ENCODE measurements around the gene KRT73.

DNA sequence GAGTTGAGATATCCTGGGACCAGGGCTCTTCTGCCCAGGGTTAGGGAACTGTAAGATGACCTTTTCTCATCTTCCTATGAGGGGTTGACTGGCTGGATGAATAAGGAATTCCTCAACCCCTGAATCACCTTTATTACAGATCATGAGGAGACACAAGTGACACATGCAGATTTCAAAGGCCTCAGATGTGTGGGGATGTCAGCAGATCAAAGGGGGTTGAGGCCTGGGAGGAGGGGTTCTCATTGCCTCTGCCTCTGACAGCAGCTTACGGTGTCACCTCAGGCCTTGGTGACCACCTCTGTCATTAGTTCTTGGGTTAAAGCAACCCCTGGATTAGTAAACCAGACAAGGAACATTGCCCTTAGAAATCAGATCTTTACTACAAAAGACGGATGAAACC, 15.0 kb downstream of the KRT73 start:
- TF ChIP-seq FOXK1 (CRISPR knock-in tag; IDR thresholded peaks at IDR 0.05) = no peak
- TF ChIP-seq, protein P1, sequence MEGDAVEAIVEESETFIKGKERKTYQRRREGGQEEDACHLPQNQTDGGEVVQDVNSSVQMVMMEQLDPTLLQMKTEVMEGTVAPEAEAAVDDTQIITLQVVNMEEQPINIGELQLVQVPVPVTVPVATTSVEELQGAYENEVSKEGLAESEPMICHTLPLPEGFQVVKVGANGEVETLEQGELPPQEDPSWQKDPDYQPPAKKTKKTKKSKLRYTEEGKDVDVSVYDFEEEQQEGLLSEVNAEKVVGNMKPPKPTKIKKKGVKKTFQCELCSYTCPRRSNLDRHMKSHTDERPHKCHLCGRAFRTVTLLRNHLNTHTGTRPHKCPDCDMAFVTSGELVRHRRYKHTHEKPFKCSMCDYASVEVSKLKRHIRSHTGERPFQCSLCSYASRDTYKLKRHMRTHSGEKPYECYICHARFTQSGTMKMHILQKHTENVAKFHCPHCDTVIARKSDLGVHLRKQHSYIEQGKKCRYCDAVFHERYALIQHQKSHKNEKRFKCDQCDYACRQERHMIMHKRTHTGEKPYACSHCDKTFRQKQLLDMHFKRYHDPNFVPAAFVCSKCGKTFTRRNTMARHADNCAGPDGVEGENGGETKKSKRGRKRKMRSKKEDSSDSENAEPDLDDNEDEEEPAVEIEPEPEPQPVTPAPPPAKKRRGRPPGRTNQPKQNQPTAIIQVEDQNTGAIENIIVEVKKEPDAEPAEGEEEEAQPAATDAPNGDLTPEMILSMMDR (IDR thresholded peaks at IDR 0.05) = no peak
- TF ChIP-seq, protein P2, sequence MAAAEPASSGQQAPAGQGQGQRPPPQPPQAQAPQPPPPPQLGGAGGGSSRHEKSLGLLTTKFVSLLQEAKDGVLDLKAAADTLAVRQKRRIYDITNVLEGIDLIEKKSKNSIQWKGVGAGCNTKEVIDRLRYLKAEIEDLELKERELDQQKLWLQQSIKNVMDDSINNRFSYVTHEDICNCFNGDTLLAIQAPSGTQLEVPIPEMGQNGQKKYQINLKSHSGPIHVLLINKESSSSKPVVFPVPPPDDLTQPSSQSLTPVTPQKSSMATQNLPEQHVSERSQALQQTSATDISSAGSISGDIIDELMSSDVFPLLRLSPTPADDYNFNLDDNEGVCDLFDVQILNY (CRISPR knock-in tag; IDR thresholded peaks at IDR 0.05) = no peak
- TF ChIP-seq, protein P3, sequence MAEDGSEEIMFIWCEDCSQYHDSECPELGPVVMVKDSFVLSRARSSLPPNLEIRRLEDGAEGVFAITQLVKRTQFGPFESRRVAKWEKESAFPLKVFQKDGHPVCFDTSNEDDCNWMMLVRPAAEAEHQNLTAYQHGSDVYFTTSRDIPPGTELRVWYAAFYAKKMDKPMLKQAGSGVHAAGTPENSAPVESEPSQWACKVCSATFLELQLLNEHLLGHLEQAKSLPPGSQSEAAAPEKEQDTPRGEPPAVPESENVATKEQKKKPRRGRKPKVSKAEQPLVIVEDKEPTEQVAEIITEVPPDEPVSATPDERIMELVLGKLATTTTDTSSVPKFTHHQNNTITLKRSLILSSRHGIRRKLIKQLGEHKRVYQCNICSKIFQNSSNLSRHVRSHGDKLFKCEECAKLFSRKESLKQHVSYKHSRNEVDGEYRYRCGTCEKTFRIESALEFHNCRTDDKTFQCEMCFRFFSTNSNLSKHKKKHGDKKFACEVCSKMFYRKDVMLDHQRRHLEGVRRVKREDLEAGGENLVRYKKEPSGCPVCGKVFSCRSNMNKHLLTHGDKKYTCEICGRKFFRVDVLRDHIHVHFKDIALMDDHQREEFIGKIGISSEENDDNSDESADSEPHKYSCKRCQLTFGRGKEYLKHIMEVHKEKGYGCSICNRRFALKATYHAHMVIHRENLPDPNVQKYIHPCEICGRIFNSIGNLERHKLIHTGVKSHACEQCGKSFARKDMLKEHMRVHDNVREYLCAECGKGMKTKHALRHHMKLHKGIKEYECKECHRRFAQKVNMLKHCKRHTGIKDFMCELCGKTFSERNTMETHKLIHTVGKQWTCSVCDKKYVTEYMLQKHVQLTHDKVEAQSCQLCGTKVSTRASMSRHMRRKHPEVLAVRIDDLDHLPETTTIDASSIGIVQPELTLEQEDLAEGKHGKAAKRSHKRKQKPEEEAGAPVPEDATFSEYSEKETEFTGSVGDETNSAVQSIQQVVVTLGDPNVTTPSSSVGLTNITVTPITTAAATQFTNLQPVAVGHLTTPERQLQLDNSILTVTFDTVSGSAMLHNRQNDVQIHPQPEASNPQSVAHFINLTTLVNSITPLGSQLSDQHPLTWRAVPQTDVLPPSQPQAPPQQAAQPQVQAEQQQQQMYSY (CRISPR knock-in tag; IDR thresholded peaks at IDR 0.05) = no peak
- no peak for TF ChIP-seq FOXP1 (CRISPR knock-in tag; IDR thresholded peaks at IDR 0.05; ENCODE audit: borderline replicate concordance)
- no peak for TF ChIP-seq TEAD4 (CRISPR knock-in tag; IDR thresholded peaks at IDR 0.05)
- no peak for TF ChIP-seq ETV6 (CRISPR knock-in tag; IDR thresholded peaks at IDR 0.05)
- no peak for TF ChIP-seq ZNF232 (CRISPR knock-in tag; IDR thresholded peaks at IDR 0.05)
